Kidney (tissue), 14 donors: ENCODE measurements around the gene PPM1L. TPM values are rescaled to one million over a fixed set of nuclear protein-coding genes. Genes with fewer than 3 reads are reported as not detected.

Experiments used
- DNase-seq, 5 donors: peaks; one replicate each; pipeline ENCODE4 v3.0.0-alpha.2; 2013 to 2020
- FAIRE-seq: peaks from 2 replicates; lab custom pipeline; 2012; peaks lifted over from hg19 to GRCh38; lab: Jason Lieb, UNC
- H3K27ac ChIP-seq, 2 donors: one replicate each; pipeline ENCODE4 v1.7.0; 2013; ENCODE audit warnings: low read depth in 2 of 2, low read length in 2 of 2, inconsistent platforms in 1 of 2
- H3K27me3 ChIP-seq: one replicate; pipeline ENCODE4 v1.7.1; 2013; ENCODE audit warnings: low read length, inconsistent platforms; ENCODE audit not compliant: control insufficient read depth, insufficient read depth
- H3K36me3 ChIP-seq, 3 donors: one replicate each; pipeline versions ENCODE4 v1.7.0 to v1.7.1; 2013; ENCODE audit warnings: low read length in 3 of 3, control low read depth in 1 of 3, inconsistent platforms in 1 of 3; ENCODE audit not compliant: insufficient read depth in 3 of 3, control insufficient read depth in 2 of 3
- H3K4me1 ChIP-seq, 3 donors: one replicate each; pipeline versions ENCODE4 v1.7.0 to v1.7.1; 2013; ENCODE audit warnings: low read length in 3 of 3, inconsistent platforms in 1 of 3, low read depth in 1 of 3; ENCODE audit not compliant: control insufficient read depth in 2 of 3, insufficient read depth in 2 of 3
- H3K4me3 ChIP-seq, 3 donors: one replicate each; pipeline versions ENCODE4 v1.7.0 to v1.8.1; 2013; ENCODE audit warnings: low read length in 3 of 3, control low read depth in 1 of 3, inconsistent platforms in 1 of 3
- H3K9ac ChIP-seq, 3 donors: one replicate each; pipeline versions ENCODE4 v1.7.0 to v1.7.1; 2013; ENCODE audit warnings: low read length in 3 of 3, control low read depth in 1 of 3, inconsistent platforms in 1 of 3
- H3K9me3 ChIP-seq, 3 donors: one replicate each; pipeline versions ENCODE4 v1.7.0 to v1.7.1; 2013; ENCODE audit warnings: low read length in 3 of 3, control low read depth in 1 of 3, inconsistent platforms in 1 of 3; ENCODE audit not compliant: control insufficient read depth in 2 of 3, insufficient read depth in 1 of 3
- CTCF ChIP-seq: IDR thresholded peaks from 3 replicates; pipeline ENCODE4 v1.5.1; 2012; ENCODE audit warnings: mild to moderate bottlenecking, moderate library complexity, borderline replicate concordance; ENCODE audit not compliant: insufficient read depth; ENCODE audit errors: extremely low read depth
- intact Hi-C: fragments of 100-400 bp; cut with DNase I; formaldehyde crosslinking; loops from one replicate; pipeline ENCODE4 v1.11.1; 2022
- polyA plus RNA-seq: library from polyadenylated mRNA; stranded (reverse); fragments of 350-450 nt; fragmentation: Illumina TruSeq; extraction: RNeasy Lipid Tissue Mini Kit (QIAGEN cat#74804); gene quantifications from one replicate; pipeline ENCODE4 v1.2.3, GENCODE V29; 2014; ENCODE audit warnings: low read depth, low replicate concordance; ENCODE audit not compliant: insufficient read depth
- total RNA-seq: library from RNA; stranded (reverse); fragmentation: NEBNext Ultra II Directional; extraction: Animal tissue kit (Norgen Biotek cat#: 25700); gene quantifications from one replicate; pipeline ENCODE4 v1.2.1, GENCODE V29; 2021
- donor health status: control.
- donor health status: control.
- donor health status: control.
- donor health status: control.
- donor health status: control.
- donor health status: DM: yes; HTN: yes; CAD: no.
- donor health status: Normal renal cell carcinoma (clear cell type).

PPM1L gene
- total and polyA plus RNA-seq, 2 donors from 2014 or later = 2.8 to 13.8 TPM

DNA sequence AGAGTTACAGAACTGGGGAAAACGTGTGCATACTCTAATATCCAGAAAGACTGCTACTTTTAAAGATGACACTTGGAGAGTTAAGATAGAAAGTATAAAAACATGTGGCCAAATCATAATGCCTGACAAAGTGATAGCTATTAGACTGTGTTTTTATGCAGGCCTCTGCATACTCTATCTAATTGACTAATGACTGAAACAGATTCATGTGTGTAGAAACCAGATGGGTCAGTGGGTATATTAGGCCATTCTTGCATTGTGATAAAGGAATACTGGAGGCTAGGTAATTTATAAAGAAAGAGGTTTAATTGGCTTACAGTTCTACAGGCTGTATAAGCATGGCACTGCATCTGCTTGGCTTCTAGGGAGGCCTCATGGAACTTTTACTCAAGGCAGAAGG, 71.5 kb downstream of the PPM1L start:
- no peak for DNase-seq
- Histone ChIP-seq H3K4me1 (no peaks in the 10 kb centered on the region), H3K27ac (no peak overlapping the region), H3K9ac (no peak overlapping the region), H3K9me3 (no peaks in the 10 kb centered on the region), H3K36me3 (no peaks in the 10 kb centered on the region), H3K4me3 (no peak overlapping the region), H3K27me3 (no peaks in the 10 kb centered on the region)
- intact Hi-C loops = no loop called here
- no peak for FAIRE-seq
- no peak for TF ChIP-seq CTCF

- intact Hi-C loops = no loop called here
- Histone ChIP-seq H3K27me3 (no peaks in the 10 kb centered on the region), H3K4me3 (no peak overlapping the region), H3K9me3 (no peaks in the 10 kb centered on the region), H3K9ac (no peak overlapping the region), H3K27ac (no peak overlapping the region), H3K36me3 (no peaks in the 10 kb centered on the region), H3K4me1 (no peaks in the 10 kb centered on the region)
- DNase-seq (no peak), FAIRE-seq (no peak)
- TF ChIP-seq CTCF = no peak
Observed at GRCh38 chr3:160828880-160829279, 72.8 kb downstream of the PPM1L start.

GRCh38 chr3:160829486-160830009, 73.5 kb downstream of the PPM1L start:
- DNase-seq (peak in 2 of 5 donors; percentile 19 to 24), FAIRE-seq (no peak)
- Histone ChIP-seq H3K9ac (no peak overlapping the region), H3K4me1 (no peaks in the 10 kb centered on the region), H3K36me3 (no peaks in the 10 kb centered on the region), H3K27ac (no peak overlapping the region), H3K4me3 (no peak overlapping the region), H3K9me3 (no peaks in the 10 kb centered on the region), H3K27me3 (no peaks in the 10 kb centered on the region)
- intact Hi-C loops = no loop called here
- TF ChIP-seq CTCF = no peak

DNA sequence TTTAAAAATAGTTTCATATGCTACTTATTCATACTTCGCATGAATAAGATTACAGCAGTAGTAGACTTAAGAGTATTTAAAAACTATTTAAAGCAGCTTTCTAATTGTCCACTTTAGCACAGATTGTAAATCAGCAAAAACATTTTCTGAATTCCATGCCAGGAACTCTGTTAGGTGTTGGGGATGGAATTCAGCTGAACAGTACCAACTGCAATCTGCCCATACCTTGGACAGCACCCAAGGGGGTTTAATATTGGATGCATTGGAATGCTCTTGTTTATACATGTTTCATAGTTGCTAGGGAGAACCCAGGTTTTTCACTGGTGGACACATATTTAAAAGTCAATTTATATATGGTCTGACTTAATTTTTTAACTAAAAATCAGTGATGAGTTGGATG, 74.8 kb downstream of the PPM1L start:
- no peaks in the 10 kb centered on the region for H3K4me1 ChIP-seq
- no peak overlapping the region for H3K27ac ChIP-seq
- H3K9ac ChIP-seq = no peak overlapping the region
- TF ChIP-seq CTCF = no peak
- intact Hi-C loops = no loop called here
- no peaks in the 10 kb centered on the region for H3K9me3 ChIP-seq
- H3K36me3 ChIP-seq = no peaks in the 10 kb centered on the region
- FAIRE-seq (no peak), DNase-seq (peak in 1 of 5 donors; percentile 14)
- H3K4me3 ChIP-seq = no peak overlapping the region
- no peaks in the 10 kb centered on the region for H3K27me3 ChIP-seq
